SK-N-SH (cell line): ENCODE measurements around the gene PTPRG.

Source experiments
- CTCF ChIP-seq: fragments of 200-600 bp; sonication (generic); IDR thresholded peaks from 2 replicates; pipeline ENCODE4 v1.6.1; 2017; ENCODE audit warnings: antibody characterized with exemption, mild to moderate bottlenecking, moderate library complexity
- EP300 ChIP-seq, 2 experiments: IDR thresholded peaks; 2 replicates each; pipeline versions ENCODE4 v1.4.0 to v1.6.1; 2012; ENCODE audit warnings: borderline replicate concordance in 1 of 2, low read depth in 1 of 2, low read length in 1 of 2
- EZH2phosphoT487 ChIP-seq: fragments of 200-600 bp; sonication (generic); IDR thresholded peaks from 2 replicates; pipeline ENCODE4 v1.6.1; 2017; ENCODE audit warnings: low read depth, mixed run types, mild to moderate bottlenecking, antibody characterized with exemption, moderate library complexity, borderline replicate concordance
- FOXJ3 ChIP-seq: sonication (generic); formaldehyde crosslinking; IDR thresholded peaks from 2 replicates; pipeline ENCODE4 v1.5.1; 2020; ENCODE audit warnings: mild to moderate bottlenecking, missing genetic modification reagents
- IRF3 ChIP-seq: fragments of 150-350 bp; IDR thresholded peaks from 2 replicates; pipeline ENCODE4 v1.6.1; 2016; ENCODE audit warnings: mild to moderate bottlenecking, low read depth, low read length
- MAX ChIP-seq: IDR thresholded peaks from 2 replicates; pipeline ENCODE4 v1.4.0; 2012; ENCODE audit warnings: low read depth
- MXI1 ChIP-seq: IDR thresholded peaks from 2 replicates; pipeline ENCODE4 v1.6.1; 2012; ENCODE audit warnings: mild to moderate bottlenecking, low read depth, low read length, improper control_type of control experiment
- POLR2AphosphoS5 ChIP-seq: IDR thresholded peaks from 2 replicates; pipeline ENCODE4 v1.6.1; 2012; ENCODE audit warnings: low read depth, low read length
- RAD21 ChIP-seq: IDR thresholded peaks from 2 replicates; pipeline ENCODE4 v1.6.1; 2012; ENCODE audit warnings: mild to moderate bottlenecking, low read length
- REST ChIP-seq: IDR thresholded peaks from 2 replicates; pipeline ENCODE4 v1.6.1; 2012; ENCODE audit warnings: mild to moderate bottlenecking, low read depth, low read length, moderate library complexity
- RFX5 ChIP-seq: IDR thresholded peaks from 2 replicates; pipeline ENCODE4 v1.6.1; 2012; ENCODE audit warnings: mild to moderate bottlenecking, improper control_type of control experiment, low read length
- SIN3A ChIP-seq: IDR thresholded peaks from 2 replicates; pipeline ENCODE4 v1.6.1; 2012; ENCODE audit warnings: low read depth, mild to moderate bottlenecking, low read length, moderate library complexity, borderline replicate concordance
- TAF1 ChIP-seq: IDR thresholded peaks from 2 replicates; pipeline ENCODE4 v1.6.1; 2012; ENCODE audit warnings: low read depth, mild to moderate bottlenecking, low read length, moderate library complexity, borderline replicate concordance
- YY1 ChIP-seq: IDR thresholded peaks from 2 replicates; pipeline ENCODE4 v1.4.0; 2012; ENCODE audit warnings: low read depth, mild to moderate bottlenecking

GRCh38 chr3:62168356-62168755 is 607.0 kb downstream of the PTPRG start:
- no peak for TF ChIP-seq EZH2phosphoT487
- TF ChIP-seq EP300 (IDR thresholded peaks at IDR 0.05; ENCODE audit: borderline replicate concordance in 1 of 2, low read depth in 1 of 2, low read length in 1 of 2), result no peak
- no peak for TF ChIP-seq SIN3A
- no peak for TF ChIP-seq CTCF
- TF ChIP-seq IRF3, result no peak
- no peak for TF ChIP-seq MXI1
- TF ChIP-seq RFX5, result no peak
- TF ChIP-seq POLR2AphosphoS5, result no peak
- no peak for TF ChIP-seq YY1
- no peak for TF ChIP-seq MAX
- no peak for TF ChIP-seq TAF1
- no peak for TF ChIP-seq REST
- no peak for TF ChIP-seq FOXJ3 (CRISPR knock-in tag)
- no peak for TF ChIP-seq RAD21
